CD8-positive, alpha-beta memory T cell (primary cell): ENCODE measurements around the gene MPP4. TPM values are rescaled to one million over a fixed set of nuclear protein-coding genes. Genes with fewer than 3 reads are reported as not detected.

Experiments
- CTCF ChIA-PET: fragments of 350-600 bp; sonication (Branson Sonifier 250); formaldehyde crosslinking; loops from one replicate; lab custom pipeline; 2021; ENCODE audit warnings: antibody characterized with exemption; lab: Charles Lee
- POLR2A ChIA-PET: fragments of 350-600 bp; sonication (Branson Sonifier 250); formaldehyde crosslinking; loops from one replicate; lab custom pipeline; 2021; ENCODE audit warnings: antibody characterized with exemption; lab: Charles Lee
- DNase-seq, 5 donors: peaks; one replicate each; pipeline versions ENCODE4 v3.0.0 to v3.0.0-alpha.2; 2020 to 2022; ENCODE audit warnings: mixed read lengths in 1 of 5
- H3K27ac ChIP-seq: one replicate; pipeline ENCODE4 v1.7.0; 2013; ENCODE audit warnings: low read depth, mild to moderate bottlenecking, low read length, moderate library complexity
- H3K27me3 ChIP-seq: 2 replicates; pipeline ENCODE4 v1.7.0; 2013; ENCODE audit warnings: low read length, mild to moderate bottlenecking; ENCODE audit not compliant: insufficient read depth, poor library complexity, severe bottlenecking
- H3K36me3 ChIP-seq: 2 replicates; pipeline ENCODE4 v1.7.0; 2013; ENCODE audit warnings: mild to moderate bottlenecking, low read length, moderate library complexity; ENCODE audit not compliant: insufficient read depth
- H3K4me1 ChIP-seq: 2 replicates; pipeline ENCODE4 v1.7.0; 2013; ENCODE audit warnings: mild to moderate bottlenecking, low read length, moderate library complexity; ENCODE audit not compliant: insufficient read depth
- H3K4me3 ChIP-seq: 2 replicates; pipeline ENCODE4 v1.7.0; 2013; ENCODE audit warnings: mild to moderate bottlenecking, low read length
- H3K9me3 ChIP-seq: 2 replicates; pipeline ENCODE4 v1.7.0; 2013; ENCODE audit warnings: mild to moderate bottlenecking, low read length
- H3K27ac Mint-ChIP-seq, 8 donors: one replicate each; pipeline ENCODE4 v1.8.0; 2020 to 2021; ENCODE audit warnings: mixed read lengths in 8 of 8, mild to moderate bottlenecking in 6 of 8, inconsistent platforms in 3 of 8, moderate library complexity in 3 of 8
- H3K27me3 Mint-ChIP-seq, 2 donors: one replicate each; pipeline ENCODE4 v1.8.0; 2020 to 2021; ENCODE audit warnings: mixed read lengths in 2 of 2, mild to moderate bottlenecking in 1 of 2, moderate library complexity in 1 of 2
- H3K36me3 Mint-ChIP-seq, 3 donors: one replicate each; pipeline ENCODE4 v1.8.0; 2020 to 2021; ENCODE audit warnings: mixed read lengths in 3 of 3, inconsistent platforms in 1 of 3, mild to moderate bottlenecking in 1 of 3
- H3K4me1 Mint-ChIP-seq, 3 donors: one replicate each; pipeline ENCODE4 v1.8.0; 2020 to 2021; ENCODE audit warnings: mixed read lengths in 3 of 3, inconsistent platforms in 1 of 3, mild to moderate bottlenecking in 1 of 3
- H3K4me3 Mint-ChIP-seq, 7 donors: one replicate each; pipeline ENCODE4 v1.8.0; 2020 to 2021; ENCODE audit warnings: mixed read lengths in 7 of 7, mild to moderate bottlenecking in 6 of 7, moderate library complexity in 4 of 7, inconsistent platforms in 2 of 7
- H3K9me3 Mint-ChIP-seq, 5 donors: one replicate each; pipeline ENCODE4 v1.8.0; 2020 to 2022; ENCODE audit warnings: mixed read lengths in 5 of 5, mild to moderate bottlenecking in 3 of 5, moderate library complexity in 2 of 5, inconsistent platforms in 1 of 5
- polyA plus RNA-seq: library from polyadenylated mRNA; unstranded; fragments of 300-500 nt; fragmentation: Illumina TruSeq; gene quantifications from one replicate; pipeline ENCODE4 v1.2.3, GENCODE V29; 2021
- total RNA-seq, 2 experiments: library from RNA; stranded (reverse); gene quantifications; one replicate each; pipeline ENCODE4 v1.2.3, GENCODE V29; 2021

MPP4 gene
- total and polyA plus RNA-seq, 3 experiments from 2014 or later = not detected

DNA sequence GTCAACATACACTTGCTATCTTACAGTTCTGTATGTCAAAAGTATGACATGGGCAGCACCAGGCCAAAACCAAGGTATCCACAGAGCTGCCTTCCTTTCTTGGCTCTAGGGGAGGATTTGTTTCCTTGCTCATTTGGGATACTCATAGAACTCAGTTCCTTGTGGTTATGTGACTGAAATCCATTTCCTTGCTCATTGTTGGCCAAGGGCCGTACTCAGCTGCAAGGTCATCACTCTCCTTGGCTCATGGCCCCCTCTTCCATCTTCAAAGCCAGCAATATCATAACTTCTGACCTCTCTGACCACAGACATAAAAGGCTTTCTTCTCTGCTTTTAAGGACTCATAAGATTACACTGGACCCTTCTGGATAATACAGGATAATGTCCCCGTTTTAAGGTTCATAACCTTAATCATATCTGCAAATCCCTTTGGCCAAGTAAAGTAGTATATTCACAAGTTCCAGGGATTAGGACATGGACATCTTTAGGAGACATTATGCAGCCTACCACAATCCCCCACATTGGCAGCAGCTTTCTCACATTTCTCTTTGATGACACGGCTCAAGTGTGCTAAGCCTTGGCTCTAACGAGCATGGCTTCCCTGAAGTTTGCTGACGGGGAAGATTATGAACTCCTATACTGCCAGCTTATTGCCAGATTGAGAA, 76.0 kb downstream of the MPP4 start:
- H3K27me3 ChIP-seq = no peaks in the 10 kb centered on the region
- ChIA-PET CTCF (interaction anchor here (1.7 kb wide), 1 partner anchor 10 kb away, joined by 3 read pairs; no protein-coding TSS in a partner anchor), POLR2A (no interaction called here)
- no peak overlapping the region for H3K4me3 ChIP-seq
- peaks cover 2 to 7% (median 3%) of the 10 kb centered on the region in 3 donors for H3K36me3 Mint-ChIP-seq
- H3K27ac Mint-ChIP-seq = no peak overlapping the region
- H3K36me3 ChIP-seq = no peaks in the 10 kb centered on the region
- no peaks in the 10 kb centered on the region for H3K4me1 ChIP-seq
- no peak overlapping the region for H3K27ac ChIP-seq
- no peaks in the 10 kb centered on the region for H3K27me3 Mint-ChIP-seq
- DNase-seq = no peak
- H3K9me3 Mint-ChIP-seq = no peaks in the 10 kb centered on the region
- no peaks in the 10 kb centered on the region for H3K9me3 ChIP-seq
- H3K4me1 Mint-ChIP-seq = no peaks in the 10 kb centered on the region
- no peak overlapping the region for H3K4me3 Mint-ChIP-seq

DNA sequence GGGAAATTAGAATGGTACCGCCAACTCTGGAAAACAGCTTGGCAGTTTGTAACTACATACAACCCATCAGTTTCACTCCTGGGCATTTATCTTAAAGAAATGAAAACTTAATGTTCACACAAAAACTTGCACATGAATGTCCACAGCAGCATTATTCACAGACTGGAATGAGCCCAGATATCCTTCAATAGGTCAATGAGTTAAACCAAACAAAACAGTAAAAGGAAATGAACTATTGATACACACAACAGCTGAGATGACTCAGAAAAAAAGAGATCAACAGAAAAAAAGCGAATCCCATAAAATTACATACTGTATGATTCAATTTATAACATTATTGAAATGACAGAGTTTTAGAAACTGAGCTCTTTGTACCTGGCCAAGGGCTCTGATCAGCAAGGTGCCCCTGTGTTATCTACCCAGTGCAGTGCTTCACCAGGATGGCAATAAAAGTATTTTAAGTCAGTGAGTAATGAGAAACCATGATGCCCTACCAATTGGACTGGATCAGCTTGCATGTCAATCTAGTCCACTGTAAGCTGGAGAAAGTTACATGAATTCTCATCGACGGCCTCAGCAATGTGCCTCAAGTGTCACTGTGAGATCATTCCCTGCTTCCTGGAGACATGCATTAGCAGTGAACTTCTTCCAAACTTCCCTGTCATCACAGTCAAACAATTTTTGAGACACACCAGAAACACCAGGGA, 77.0 kb downstream of the MPP4 start:
- ChIA-PET POLR2A (no interaction called here), CTCF (interaction anchor here (1.1 kb wide), 1 partner anchor 33 kb away, joined by 3 read pairs; no protein-coding TSS in a partner anchor)
- Histone ChIP-seq H3K9me3 (no peaks in the 10 kb centered on the region), H3K4me3 (no peak overlapping the region), H3K4me1 (no peaks in the 10 kb centered on the region), H3K27me3 (no peaks in the 10 kb centered on the region), H3K36me3 (no peaks in the 10 kb centered on the region), H3K27ac (no peak overlapping the region)
- H3K9me3 Mint-ChIP-seq = no peaks in the 10 kb centered on the region
- peaks cover 2 to 7% (median 3%) of the 10 kb centered on the region in 3 donors for H3K36me3 Mint-ChIP-seq
- peak overlapping the region in 1 of 8 donors; percentile 10 for H3K27ac Mint-ChIP-seq
- H3K27me3 Mint-ChIP-seq = no peaks in the 10 kb centered on the region
- no peak overlapping the region for H3K4me3 Mint-ChIP-seq
- no peaks in the 10 kb centered on the region for H3K4me1 Mint-ChIP-seq
- DNase-seq = no peak

DNA sequence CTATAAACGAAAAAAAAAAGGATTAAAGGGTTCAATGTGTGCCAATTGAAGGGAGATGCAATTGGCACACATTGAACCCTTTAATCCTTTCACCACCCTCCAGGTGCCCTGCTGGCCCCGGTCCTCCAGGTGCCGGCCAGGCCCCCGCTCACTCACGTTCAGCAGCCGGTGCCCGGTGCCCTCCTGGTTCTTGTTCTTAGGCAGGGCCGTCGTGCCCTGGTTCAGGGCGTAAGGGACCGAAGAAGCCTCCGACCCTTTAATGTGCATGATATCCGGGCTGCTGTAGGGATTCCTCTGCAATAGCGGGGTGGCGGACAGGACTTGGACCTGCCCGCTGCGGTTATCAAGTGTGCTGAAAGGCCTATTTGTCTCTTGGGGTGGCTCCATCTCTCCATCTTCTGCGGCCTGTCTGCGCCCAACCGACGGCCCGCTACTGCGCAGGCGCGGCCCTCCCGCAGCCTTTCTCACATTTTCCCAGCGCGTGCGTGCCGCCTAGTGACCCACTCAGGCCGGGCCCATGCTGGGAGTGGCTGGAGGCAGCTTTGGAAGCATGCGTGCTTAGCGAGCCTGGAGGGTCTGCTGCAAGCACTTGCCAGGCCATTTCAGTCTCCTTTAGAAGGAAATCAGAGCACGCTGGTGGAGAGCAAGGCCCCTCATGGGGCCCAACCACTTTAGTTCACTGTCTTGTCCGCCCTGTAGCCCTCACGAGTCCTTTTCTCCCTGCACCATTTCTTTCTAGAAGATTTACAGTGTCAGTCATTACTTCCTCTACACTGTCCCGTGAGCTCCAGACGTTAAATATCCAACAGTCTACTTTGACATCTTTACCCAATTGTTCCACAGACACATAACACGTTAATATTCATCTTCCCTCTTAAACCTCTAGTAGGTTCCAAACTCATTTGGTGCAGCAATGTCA, 79.4 kb downstream of the MPP4 start:
- H3K9me3 ChIP-seq = no peaks in the 10 kb centered on the region
- Mint-ChIP-seq H3K27me3 (no peaks in the 10 kb centered on the region), H3K9me3 (no peaks in the 10 kb centered on the region), H3K27ac (no peak overlapping the region), H3K4me3 (no peak overlapping the region), H3K4me1 (no peaks in the 10 kb centered on the region), H3K36me3 (no peaks in the 10 kb centered on the region)
- H3K27ac ChIP-seq = no peak overlapping the region
- no peak overlapping the region for H3K4me3 ChIP-seq
- POLR2A ChIA-PET = no interaction called here
- H3K27me3 ChIP-seq = no peaks in the 10 kb centered on the region
- H3K4me1 ChIP-seq = no peaks in the 10 kb centered on the region
- no peak for DNase-seq
- CTCF ChIA-PET = no interaction called here
- H3K36me3 ChIP-seq = no peaks in the 10 kb centered on the region

DNA sequence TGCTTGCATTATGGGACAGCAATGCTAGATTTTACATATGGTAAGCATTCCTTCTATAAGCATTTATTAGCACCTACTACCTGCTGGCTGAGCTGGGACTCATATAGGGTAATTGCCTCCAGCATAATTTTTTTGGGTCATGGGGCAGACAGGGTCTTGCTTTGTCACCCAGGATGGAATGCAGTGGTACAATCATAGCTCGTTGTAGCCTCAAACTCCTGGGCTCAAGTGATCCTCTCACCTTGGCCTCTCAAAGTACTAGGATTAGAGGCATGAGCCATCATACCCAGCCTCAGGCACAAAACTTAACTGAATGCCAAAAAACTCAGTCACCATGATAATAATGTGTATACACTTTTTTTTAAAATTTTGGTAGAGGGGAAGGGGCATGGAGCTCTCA, 90.4 kb downstream of the MPP4 start:
- POLR2A ChIA-PET = no interaction called here
- no peaks in the 10 kb centered on the region for H3K36me3 ChIP-seq
- no peaks in the 10 kb centered on the region for H3K9me3 ChIP-seq
- Mint-ChIP-seq H3K27me3 (peaks cover 25 to 63% of the 10 kb centered on the region in 2 donors), H3K27ac (no peak overlapping the region), H3K4me3 (no peak overlapping the region), H3K36me3 (peaks cover 0 to 18% (median 0%) of the 10 kb centered on the region in 3 donors), H3K4me1 (no peaks in the 10 kb centered on the region), H3K9me3 (peaks cover 14 to 24% (median 14%) of the 10 kb centered on the region in 5 donors)
- H3K4me3 ChIP-seq = no peak overlapping the region
- H3K27ac ChIP-seq = no peak overlapping the region
- DNase-seq = no peak
- H3K27me3 ChIP-seq = no peaks in the 10 kb centered on the region
- H3K4me1 ChIP-seq = no peaks in the 10 kb centered on the region
- CTCF ChIA-PET = no interaction called here

DNA sequence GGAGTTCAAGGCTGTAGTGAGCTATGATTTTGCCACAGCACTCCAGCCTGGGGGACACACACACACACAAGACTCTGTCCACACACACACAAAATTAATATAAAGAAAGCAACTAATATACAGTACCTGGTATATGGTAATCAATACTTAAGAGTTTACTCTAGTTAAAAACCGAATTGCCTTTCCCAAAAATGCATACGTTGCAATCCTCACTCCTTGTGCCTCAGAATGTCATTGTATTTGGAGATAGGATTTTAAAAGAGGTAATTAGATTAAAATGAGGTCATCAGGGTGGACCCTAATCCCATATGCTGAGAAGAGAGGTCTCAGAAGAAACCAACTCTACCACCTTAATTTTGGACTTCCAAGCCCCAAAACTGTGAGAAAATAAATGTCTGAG, 90.9 kb downstream of the MPP4 start:
- Histone ChIP-seq H3K27me3 (no peaks in the 10 kb centered on the region), H3K4me1 (no peaks in the 10 kb centered on the region), H3K4me3 (no peak overlapping the region), H3K36me3 (no peaks in the 10 kb centered on the region), H3K27ac (no peak overlapping the region), H3K9me3 (no peaks in the 10 kb centered on the region)
- ChIA-PET CTCF (no interaction called here), POLR2A (no interaction called here)
- peaks cover 14 to 24% (median 14%) of the 10 kb centered on the region in 5 donors for H3K9me3 Mint-ChIP-seq
- DNase-seq = no peak
- H3K27me3 Mint-ChIP-seq = peaks cover 25 to 68% of the 10 kb centered on the region in 2 donors
- peaks cover 0 to 18% (median 0%) of the 10 kb centered on the region in 3 donors for H3K36me3 Mint-ChIP-seq
- no peaks in the 10 kb centered on the region for H3K4me1 Mint-ChIP-seq
- H3K4me3 Mint-ChIP-seq = no peak overlapping the region
- no peak overlapping the region for H3K27ac Mint-ChIP-seq

DNA sequence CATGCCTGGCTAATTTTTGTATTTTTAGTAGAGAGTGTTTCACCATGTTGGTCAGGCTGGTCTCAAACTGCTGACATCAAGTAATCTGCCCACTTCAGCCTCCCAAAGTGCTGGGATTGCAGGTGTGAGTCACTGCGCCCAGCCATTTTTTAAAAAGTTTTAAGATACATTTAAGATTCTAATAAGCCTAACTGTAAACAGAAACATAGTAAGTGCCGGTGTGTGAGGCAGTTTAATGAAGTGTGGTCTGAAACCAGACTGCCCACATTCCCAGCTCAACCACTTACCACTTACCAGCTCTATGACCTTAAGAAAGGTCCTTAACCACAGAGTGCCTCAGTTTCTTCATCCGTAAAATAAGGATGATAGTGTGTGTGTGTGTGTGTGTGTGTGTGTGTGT, 97.5 kb downstream of the MPP4 start:
- Histone ChIP-seq H3K27me3 (no peaks in the 10 kb centered on the region), H3K36me3 (no peaks in the 10 kb centered on the region), H3K4me3 (no peak overlapping the region), H3K4me1 (no peaks in the 10 kb centered on the region), H3K27ac (no peak overlapping the region), H3K9me3 (no peaks in the 10 kb centered on the region)
- H3K27me3 Mint-ChIP-seq = peaks cover 26 to 74% of the 10 kb centered on the region in 2 donors
- no peak overlapping the region for H3K4me3 Mint-ChIP-seq
- no peak for DNase-seq
- H3K4me1 Mint-ChIP-seq = no peaks in the 10 kb centered on the region
- ChIA-PET CTCF (no interaction called here), POLR2A (no interaction called here)
- H3K9me3 Mint-ChIP-seq = peaks cover 15 to 22% (median 20%) of the 10 kb centered on the region in 5 donors
- H3K36me3 Mint-ChIP-seq = peaks cover 0 to 27% (median 0%) of the 10 kb centered on the region in 3 donors
- no peak overlapping the region for H3K27ac Mint-ChIP-seq

DNA sequence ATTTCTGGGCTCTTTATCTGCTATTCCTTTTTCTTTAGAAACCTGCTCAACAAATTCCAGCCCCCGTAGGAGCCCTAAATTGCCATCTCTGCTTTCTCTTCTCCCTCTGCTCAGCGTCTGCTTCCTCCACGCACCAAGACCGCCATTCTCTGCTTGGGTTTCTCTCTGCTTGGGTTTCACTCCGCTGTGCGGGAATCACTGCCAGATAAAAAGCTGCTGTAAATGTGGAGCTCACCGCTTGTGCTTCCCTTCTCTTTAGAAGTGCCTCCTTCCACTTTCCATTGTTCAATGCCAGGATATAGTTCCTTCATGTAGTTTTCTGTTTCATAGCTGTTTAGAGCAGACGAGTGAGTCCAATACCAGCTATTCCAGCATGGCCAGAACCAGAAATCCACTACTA, 101.0 kb downstream of the MPP4 start:
- POLR2A ChIA-PET = no interaction called here
- no peak for DNase-seq
- H3K36me3 Mint-ChIP-seq = peaks cover 0 to 22% (median 0%) of the 10 kb centered on the region in 3 donors
- peaks cover 15 to 27% (median 25%) of the 10 kb centered on the region in 5 donors for H3K9me3 Mint-ChIP-seq
- CTCF ChIA-PET = no interaction called here
- peaks cover 18 to 41% of the 10 kb centered on the region in 2 donors for H3K27me3 Mint-ChIP-seq
- no peak overlapping the region for H3K27ac Mint-ChIP-seq
- Histone ChIP-seq H3K9me3 (no peaks in the 10 kb centered on the region), H3K36me3 (no peaks in the 10 kb centered on the region), H3K27ac (no peak overlapping the region), H3K27me3 (no peaks in the 10 kb centered on the region), H3K4me1 (no peaks in the 10 kb centered on the region), H3K4me3 (no peak overlapping the region)
- no peaks in the 10 kb centered on the region for H3K4me1 Mint-ChIP-seq
- no peak overlapping the region for H3K4me3 Mint-ChIP-seq
